H1 (cell line): Measurements from ENCODE around the gene NUDT2. TPM values are rescaled to one million over a fixed set of nuclear protein-coding genes. Genes with fewer than 3 reads are reported as not detected.

ENCODE experiments used
- ATF3 ChIP-seq: IDR thresholded peaks from 2 replicates; pipeline ENCODE4 v1.6.1; 2011; ENCODE audit warnings: low read depth, mild to moderate bottlenecking, low read length; ENCODE audit not compliant: insufficient read depth
- BRCA1 ChIP-seq: IDR thresholded peaks from 2 replicates; pipeline ENCODE4 v1.6.1; 2012; ENCODE audit warnings: low read depth, low read length, improper control_type of control experiment
- CBX5 ChIP-seq: fragments of 300-800, 300-1000 bp; sonication (generic); IDR thresholded peaks from 2 replicates; pipeline ENCODE4 v1.7.1; 2016; ENCODE audit warnings: antibody characterized with exemption, low read length, low read depth
- CHD2 ChIP-seq: IDR thresholded peaks from 2 replicates; pipeline ENCODE4 v1.6.1; 2012; ENCODE audit warnings: low read length, improper control_type of control experiment
- CHD7 ChIP-seq: fragments of 300-600 bp; sonication (generic); IDR thresholded peaks from 2 replicates; pipeline ENCODE4 v1.7.1; 2012; ENCODE audit warnings: low read length, moderate library complexity, mild to moderate bottlenecking, inconsistent platforms; ENCODE audit not compliant: insufficient replicate concordance
- HDAC2 ChIP-seq, 2 experiments: fragments of 300-600 bp in 1 of 2; sonication (generic) in 1 of 2; IDR thresholded peaks; 2 replicates each; pipeline ENCODE4 v1.6.1; 2011 to 2012; ENCODE audit warnings: low read depth in 2 of 2, low read length in 2 of 2, mild to moderate bottlenecking in 2 of 2, moderate library complexity in 2 of 2, borderline replicate concordance in 1 of 2, inconsistent platforms in 1 of 2
- KDM1A ChIP-seq: fragments of 200-600, 300-600 bp; sonication (generic); IDR thresholded peaks from 2 replicates; pipeline ENCODE4 v1.7.1; 2016; ENCODE audit warnings: mild to moderate bottlenecking, low read length, borderline replicate concordance
- MAFK ChIP-seq: IDR thresholded peaks from 2 replicates; pipeline ENCODE4 v1.6.1; 2012; ENCODE audit warnings: low read depth, mild to moderate bottlenecking, improper control_type of control experiment, low read length
- RBBP5 ChIP-seq: IDR thresholded peaks from 2 replicates; pipeline ENCODE4 v1.7.1; 2012; ENCODE audit warnings: low read depth, mild to moderate bottlenecking, inconsistent platforms, low read length, moderate library complexity, borderline replicate concordance
- polyA plus RNA-seq, 7 experiments: library from polyadenylated mRNA; depleted of rRNA in 3 of 7; stranded (reverse) in 5 of 7; unstranded in 2 of 7; fragments of >200 nt in 5 of 7; fragments of 200-250 nt in 2 of 7; gene quantifications; 1 replicate in 5 of 7; 2 replicates in 1 of 7; 4 replicates in 1 of 7; pipeline versions ENCODE4 v1.2.1 to v1.2.3, GENCODE V29; 2011 to 2013; ENCODE audit warnings: missing spikeins in 2 of 7, mixed read lengths in 2 of 7
- total RNA-seq: library from RNA; stranded (reverse); fragmentation: NEBNext Ultra II Directional; extraction: Animal tissue kit (Norgen Biotek cat#: 25700); gene quantifications from 2 replicates; pipeline ENCODE4 v1.2.1, GENCODE V29; 2021

NUDT2 gene
- total and polyA plus RNA-seq, 2 of the 8 experiments (the other 6 are each of a cell fraction or from before 2014, with no cell fraction given), result 16.7 to 23.7 TPM

GRCh38 chr9:34377404-34377746 lies 48.0 kb downstream of the NUDT2 start (continued):
- TF ChIP-seq ATF3 (no peak), RBBP5 (no peak), MAFK (no peak), CHD2 (no peak), BRCA1 (no peak), CBX5 (no peak), HDAC2 (IDR thresholded peaks at IDR 0.05; ENCODE audit: borderline replicate concordance in 1 of 2, low read depth in 2 of 2, low read length in 2 of 2) (no peak), CHD7 (no peak), KDM1A (no peak)
